Measurements from ENCODE around the gene KMT5C.

Gene KMT5C

GRCh38 chr19:55358493-55358892 lies 18.8 kb downstream of the KMT5C start:
- Histone ChIP-seq H3K4me1 (ENCODE audit: insufficient read depth, insufficient read length) (no peaks in the 10 kb centered on the region), H3K9ac (ENCODE audit: insufficient read length, low read depth) (no peak overlapping the region), H3K4me3 (ENCODE audit: insufficient read length, low read depth) (no peak overlapping the region), H3K27me3 (ENCODE audit: insufficient read depth, insufficient read length) (peaks cover 35% of the 10 kb centered on the region), H3K9me3 (ENCODE audit: insufficient read depth, low read length) (no peaks in the 10 kb centered on the region), H3K36me3 (ENCODE audit: insufficient read depth, insufficient read length, low read length) (no peaks in the 10 kb centered on the region)
- no peak for DNase-seq (ENCODE audit: low read depth, low spot score)
- TF ChIP-seq SUZ12 (IDR thresholded peaks at IDR 0.05; ENCODE audit: extremely low read depth, insufficient read depth, insufficient read length) (no peak), ZNF274 (IDR thresholded peaks at IDR 0.05; ENCODE audit: low read depth, low read length) (no peak), YY1 (IDR thresholded peaks at IDR 0.05; ENCODE audit: insufficient read depth, insufficient read length) (no peak)

GRCh38 chr19:55358943-55359908 lies 19.6 kb downstream of the KMT5C start:
- no peaks in the 10 kb centered on the region for H3K36me3 ChIP-seq (ENCODE audit: insufficient read depth, insufficient read length, low read length)
- H3K4me1 ChIP-seq (ENCODE audit: insufficient read depth, insufficient read length): peaks cover 3% of the 10 kb centered on the region
- TF ChIP-seq YY1 (IDR thresholded peaks at IDR 0.05; ENCODE audit: insufficient read depth, insufficient read length) (no peak), ZNF274 (IDR thresholded peaks at IDR 0.05; ENCODE audit: low read depth, low read length) (no peak), SUZ12 (IDR thresholded peaks at IDR 0.05; ENCODE audit: extremely low read depth, insufficient read depth, insufficient read length) (no peak)
- peaks cover 31% of the 10 kb centered on the region for H3K27me3 ChIP-seq (ENCODE audit: insufficient read depth, insufficient read length)
- H3K9ac ChIP-seq (ENCODE audit: insufficient read length, low read depth): no peak overlapping the region
- H3K4me3 ChIP-seq (ENCODE audit: insufficient read length, low read depth): no peak overlapping the region
- no peaks in the 10 kb centered on the region for H3K9me3 ChIP-seq (ENCODE audit: insufficient read depth, low read length)
- no peak for DNase-seq (ENCODE audit: low read depth, low spot score)

GRCh38 chr19:55360902-55361301 lies 21.2 kb downstream of the KMT5C start:
- no peaks in the 10 kb centered on the region for H3K9me3 ChIP-seq (ENCODE audit: insufficient read depth, low read length)
- H3K4me3 ChIP-seq (ENCODE audit: insufficient read length, low read depth): no peak overlapping the region

GRCh38 chr19:55362174-55362989 lies 22.7 kb downstream of the KMT5C start:
- Histone ChIP-seq H3K36me3 (ENCODE audit: insufficient read depth, insufficient read length, low read length) (peaks cover 16% of the 10 kb centered on the region), H3K27me3 (ENCODE audit: insufficient read depth, insufficient read length) (peaks cover 10% of the 10 kb centered on the region), H3K9ac (ENCODE audit: insufficient read length, low read depth) (no peak overlapping the region), H3K9me3 (ENCODE audit: insufficient read depth, low read length) (no peaks in the 10 kb centered on the region), H3K4me1 (ENCODE audit: insufficient read depth, insufficient read length) (peaks cover 5% of the 10 kb centered on the region), H3K4me3 (ENCODE audit: insufficient read length, low read depth) (no peak overlapping the region)
- no peak for TF ChIP-seq SUZ12 (IDR thresholded peaks at IDR 0.05; ENCODE audit: extremely low read depth, insufficient read depth, insufficient read length)
- no peak for TF ChIP-seq ZNF274 (IDR thresholded peaks at IDR 0.05; ENCODE audit: low read depth, low read length)
- TF ChIP-seq YY1 (IDR thresholded peaks at IDR 0.05; ENCODE audit: insufficient read depth, insufficient read length): no peak
- no peak for DNase-seq (ENCODE audit: low read depth, low spot score)

More at GRCh38 chr19:55360902-55361301, 21.2 kb downstream of the KMT5C start:
- Histone ChIP-seq H3K27me3 (ENCODE audit: insufficient read depth, insufficient read length) (peaks cover 20% of the 10 kb centered on the region), H3K9ac (ENCODE audit: insufficient read length, low read depth) (no peak overlapping the region), H3K36me3 (ENCODE audit: insufficient read depth, insufficient read length, low read length) (peaks cover 6% of the 10 kb centered on the region), H3K4me1 (ENCODE audit: insufficient read depth, insufficient read length) (peaks cover 5% of the 10 kb centered on the region)
- no peak for TF ChIP-seq SUZ12 (IDR thresholded peaks at IDR 0.05; ENCODE audit: extremely low read depth, insufficient read depth, insufficient read length)
- TF ChIP-seq ZNF274 (IDR thresholded peaks at IDR 0.05; ENCODE audit: low read depth, low read length): no peak
- no peak for TF ChIP-seq YY1 (IDR thresholded peaks at IDR 0.05; ENCODE audit: insufficient read depth, insufficient read length)
- no peak for DNase-seq (ENCODE audit: low read depth, low spot score)

- no peak for TF ChIP-seq ZNF274 (IDR thresholded peaks at IDR 0.05; ENCODE audit: low read depth, low read length)
- no peak for TF ChIP-seq YY1 (IDR thresholded peaks at IDR 0.05; ENCODE audit: insufficient read depth, insufficient read length)
- no peak for TF ChIP-seq SUZ12 (IDR thresholded peaks at IDR 0.05; ENCODE audit: extremely low read depth, insufficient read depth, insufficient read length)
- Histone ChIP-seq H3K4me1 (ENCODE audit: insufficient read depth, insufficient read length) (peaks cover 5% of the 10 kb centered on the region), H3K27me3 (ENCODE audit: insufficient read depth, insufficient read length) (peaks cover 8% of the 10 kb centered on the region), H3K36me3 (ENCODE audit: insufficient read depth, insufficient read length, low read length) (peaks cover 21% of the 10 kb centered on the region), H3K9me3 (ENCODE audit: insufficient read depth, low read length) (no peaks in the 10 kb centered on the region), H3K4me3 (ENCODE audit: insufficient read length, low read depth) (no peak within 1 kb of the TSS), H3K9ac (ENCODE audit: insufficient read length, low read depth) (no peak within 1 kb of the TSS)
- DNase-seq (ENCODE audit: low read depth, low spot score): no peak
These were observed 23.5 kb downstream of the KMT5C start, which contains the start of gene GARIN5B for GRCh38 chr19:55362990-55363716. Gene GARIN5B (minus strand): TSS chr19:55363260. CDS start chr19:55363066, 194 bp downstream.

- Histone ChIP-seq H3K27me3 (ENCODE audit: insufficient read depth, insufficient read length) (no peaks in the 10 kb centered on the region), H3K4me1 (ENCODE audit: insufficient read depth, insufficient read length) (peaks cover 7% of the 10 kb centered on the region), H3K36me3 (ENCODE audit: insufficient read depth, insufficient read length, low read length) (peaks cover 24% of the 10 kb centered on the region), H3K9me3 (ENCODE audit: insufficient read depth, low read length) (no peaks in the 10 kb centered on the region), H3K4me3 (ENCODE audit: insufficient read length, low read depth) (no peak overlapping the region), H3K9ac (ENCODE audit: insufficient read length, low read depth) (no peak overlapping the region)
- DNase-seq (ENCODE audit: low read depth, low spot score): no peak
- TF ChIP-seq SUZ12 (IDR thresholded peaks at IDR 0.05; ENCODE audit: extremely low read depth, insufficient read depth, insufficient read length): no peak
- TF ChIP-seq YY1 (IDR thresholded peaks at IDR 0.05; ENCODE audit: insufficient read depth, insufficient read length): no peak
- no peak for TF ChIP-seq ZNF274 (IDR thresholded peaks at IDR 0.05; ENCODE audit: low read depth, low read length)
These were observed 25.6 kb downstream of the KMT5C start for GRCh38 chr19:55365245-55365644.

Data from NT2/D1 (cell line).